Raji (cell line): ENCODE data around the gene SEPTIN5.

Experiments used
- POLR2A ChIP-seq: IDR thresholded peaks from 2 replicates; pipeline ENCODE4 v1.6.1; 2011; ENCODE audit warnings: low read depth, low read length, control low read depth; ENCODE audit not compliant: insufficient read depth

The SEPTIN5 gene

DNA sequence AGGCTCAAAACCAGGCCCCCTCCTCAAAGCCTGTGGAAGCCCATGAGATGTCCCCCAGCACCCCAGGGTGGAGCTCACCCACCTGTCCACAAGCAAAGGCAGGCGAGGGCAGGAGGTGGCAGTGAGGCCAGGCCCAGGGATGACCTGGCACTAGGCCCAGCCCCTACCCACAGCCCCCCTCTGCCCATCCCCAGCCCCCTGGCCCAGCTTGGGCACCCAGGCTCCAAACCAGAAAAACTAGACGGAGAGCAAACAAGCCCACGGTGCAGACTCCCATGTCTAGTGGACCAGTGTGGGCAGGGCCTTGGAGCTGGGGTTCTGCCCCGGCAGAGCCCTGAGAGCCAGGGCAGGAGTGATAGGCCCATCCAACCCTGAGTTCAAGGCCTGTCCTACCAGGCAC lies 29.3 kb downstream of the SEPTIN5 start:
- TF ChIP-seq POLR2A, result no peak

DNA sequence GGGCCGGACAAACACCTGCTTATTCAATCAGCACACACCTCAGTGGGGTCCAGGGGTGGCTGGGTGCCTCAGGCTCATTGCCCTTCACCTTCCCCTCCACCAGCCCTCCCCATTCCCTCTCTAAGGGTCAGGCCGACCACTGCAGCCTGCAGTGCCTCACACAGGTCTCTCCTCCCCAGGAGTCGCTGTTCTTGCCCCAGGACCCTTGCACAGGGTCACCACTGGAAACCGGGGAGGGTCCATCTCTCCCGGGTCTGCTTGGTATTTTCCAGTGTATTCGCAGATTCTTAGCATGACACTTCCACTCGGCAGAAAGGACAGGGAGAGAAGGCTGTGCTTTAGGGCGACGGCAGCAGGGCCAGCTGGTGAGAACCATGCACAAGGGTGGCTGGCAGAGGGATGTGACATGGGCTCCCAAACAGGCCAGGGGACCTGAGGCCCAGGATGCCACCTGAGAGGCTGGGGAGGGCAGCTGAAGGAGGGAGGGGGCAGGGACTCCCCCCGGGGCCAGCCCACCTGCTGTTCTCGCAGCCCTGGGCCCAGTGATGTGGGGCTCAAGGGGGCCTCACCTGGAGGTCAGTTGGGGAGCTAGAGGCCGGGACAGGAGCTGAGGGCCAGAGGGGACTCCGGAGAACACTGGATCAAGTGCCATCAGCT lies 30.2 kb downstream of the SEPTIN5 start:
- no peak for TF ChIP-seq POLR2A

DNA sequence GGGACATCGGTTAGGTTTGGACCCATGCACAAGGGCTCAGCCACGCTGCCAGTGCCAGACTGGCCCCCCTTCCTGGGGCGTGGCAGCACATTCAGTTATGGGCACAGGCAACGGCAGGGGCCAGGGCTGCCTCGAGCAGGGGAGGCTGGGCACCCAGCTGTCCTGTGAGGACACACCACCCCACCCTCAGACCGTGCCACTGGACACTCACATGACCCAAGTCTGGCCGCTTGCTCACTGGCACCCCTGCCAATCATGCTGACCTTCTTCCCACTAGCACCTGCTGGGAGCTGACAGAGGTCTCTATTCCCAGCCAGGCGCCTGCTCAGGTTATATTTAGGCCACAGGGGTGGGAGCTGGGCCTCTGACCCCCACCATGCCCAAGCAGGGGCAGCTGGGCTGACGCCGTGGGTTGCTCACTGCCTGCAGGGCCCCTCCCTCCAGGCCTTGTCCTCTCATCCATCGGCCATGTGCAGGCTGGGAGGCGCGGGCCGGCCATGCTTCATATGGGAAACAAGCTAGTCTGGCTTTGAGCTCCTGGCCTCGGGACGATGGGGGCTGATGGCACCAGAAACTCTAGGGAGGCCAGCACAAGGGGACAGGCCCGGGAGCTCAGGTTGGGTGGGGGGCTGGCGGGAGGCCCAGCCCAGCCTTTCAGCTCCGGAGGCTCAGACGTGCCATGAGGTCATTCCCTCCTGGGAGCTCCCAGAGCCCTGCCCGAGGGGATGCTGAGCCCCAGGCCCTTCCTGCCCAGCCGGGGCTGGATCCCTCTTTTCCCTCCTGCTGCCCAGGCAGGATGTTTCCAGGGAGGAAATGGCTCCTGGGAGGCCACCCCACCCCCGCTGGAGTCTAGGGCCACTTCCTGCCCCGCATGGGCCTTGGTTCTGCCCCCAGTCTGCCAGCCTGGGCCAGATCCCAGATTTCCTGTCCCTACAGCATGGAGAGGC lies 31.1 kb downstream of the SEPTIN5 start:
- no peak for TF ChIP-seq POLR2A

DNA sequence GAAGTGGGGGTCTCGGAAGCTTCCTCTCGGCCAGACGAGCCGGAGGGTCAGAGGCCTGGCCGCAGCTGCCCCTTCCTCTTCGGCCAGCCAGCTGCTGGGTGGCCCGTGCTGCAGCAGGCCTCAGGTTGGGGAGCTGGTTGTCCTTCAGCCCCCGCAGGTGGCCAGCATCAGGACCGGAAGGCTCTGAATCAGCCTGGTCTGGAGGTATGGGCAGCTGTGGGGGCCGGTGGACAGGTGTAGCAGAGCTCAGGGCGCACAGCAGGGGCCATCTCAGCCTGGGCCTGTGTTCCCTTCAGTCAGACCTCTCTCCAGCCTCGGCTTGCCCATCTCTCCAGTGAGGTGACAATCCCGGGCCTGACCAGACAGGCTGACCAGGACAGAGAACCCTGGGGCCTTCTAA lies 32.4 kb downstream of the SEPTIN5 start:
- TF ChIP-seq POLR2A, result no peak

DNA sequence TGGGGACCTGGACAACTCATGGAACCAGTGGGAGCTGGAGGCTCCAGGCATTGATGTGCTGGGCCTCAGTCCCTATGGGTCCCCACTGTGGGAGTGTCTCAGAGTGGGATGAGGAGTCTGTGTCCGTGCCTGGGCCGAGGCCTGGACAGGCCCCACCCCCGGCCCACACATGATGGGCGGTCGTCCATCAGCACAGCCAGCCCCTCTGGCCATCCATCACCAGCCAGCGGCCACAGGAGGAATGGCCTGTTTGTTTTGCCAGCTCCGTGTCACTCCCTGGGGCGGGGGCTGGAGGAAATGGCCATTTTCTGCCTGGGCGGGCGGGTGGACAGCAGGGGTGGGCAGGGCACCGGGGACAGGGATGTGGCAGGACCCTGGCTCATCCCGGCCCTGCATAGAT lies 33.2 kb downstream of the SEPTIN5 start:
- TF ChIP-seq POLR2A, result no peak

DNA sequence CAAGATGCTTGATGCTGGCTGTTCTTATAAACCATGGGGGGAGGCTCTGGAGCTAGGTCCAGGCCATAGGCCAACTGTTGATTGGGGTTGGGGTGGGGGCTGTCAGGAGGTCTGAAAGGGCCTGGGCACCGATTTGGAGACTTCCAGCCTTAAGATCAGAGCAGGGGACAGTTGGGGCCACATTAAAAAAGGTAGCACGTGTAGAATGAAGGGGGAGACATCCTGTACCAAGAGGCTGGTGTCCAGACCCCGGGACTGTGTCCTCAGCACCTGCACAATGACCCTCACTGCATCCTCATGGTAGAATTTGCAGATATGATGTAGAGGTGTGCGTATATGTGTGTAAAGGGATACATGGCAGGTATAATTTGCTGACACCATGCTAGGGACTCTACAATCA lies 33.8 kb downstream of the SEPTIN5 start:
- no peak for TF ChIP-seq POLR2A

DNA sequence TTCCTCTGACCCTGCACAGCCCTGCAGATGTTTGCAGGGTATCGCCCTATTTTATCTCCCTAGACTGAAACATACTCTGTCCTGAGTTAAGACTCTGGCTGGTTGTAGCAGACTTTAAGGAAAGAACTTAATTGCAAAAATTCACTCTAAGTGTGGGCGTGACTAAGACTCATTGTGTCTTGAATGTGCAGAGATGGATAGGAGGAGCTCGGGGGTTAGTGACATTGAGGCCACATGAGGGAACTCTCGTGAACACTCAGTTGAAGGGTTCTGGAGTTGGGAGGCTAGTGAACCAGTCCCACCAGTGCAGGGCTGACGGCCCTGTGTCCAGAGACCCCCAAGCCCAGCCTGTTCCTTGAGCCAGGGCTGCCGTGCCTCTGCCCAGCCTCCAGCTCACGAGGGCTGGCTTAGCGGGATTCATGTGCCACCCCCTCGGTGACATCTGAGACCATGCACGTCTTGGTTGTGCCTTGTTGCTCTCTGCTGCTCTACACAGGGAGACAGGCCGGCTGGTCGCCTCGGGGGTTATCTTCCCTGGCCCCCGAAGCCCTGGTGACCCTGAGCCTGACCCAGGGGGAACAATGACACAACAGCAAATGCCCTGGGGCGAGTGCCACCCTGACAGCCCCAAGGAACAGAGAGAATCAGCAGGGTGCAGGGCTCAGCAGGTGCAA lies 34.8 kb downstream of the SEPTIN5 start:
- TF ChIP-seq POLR2A, result no peak

DNA sequence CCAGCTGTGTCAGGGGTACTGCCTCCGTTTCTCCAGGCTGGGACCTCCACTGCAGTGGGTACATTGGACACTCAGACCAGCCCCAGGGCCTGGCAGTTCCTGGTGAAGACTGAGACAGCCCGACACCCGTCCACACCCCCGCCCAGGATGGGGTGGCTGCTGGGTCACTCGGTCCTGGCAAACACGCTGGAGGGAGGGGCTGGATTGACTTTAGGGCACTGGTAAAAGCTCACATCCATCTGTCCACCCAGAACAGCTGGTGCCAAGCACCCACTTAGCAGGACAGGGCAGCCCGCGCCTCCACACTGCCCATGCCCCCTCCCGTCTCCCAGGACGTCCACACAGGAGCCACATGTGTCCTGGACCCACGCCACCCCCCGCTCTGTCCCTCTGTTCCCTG lies 35.6 kb downstream of the SEPTIN5 start:
- no peak for TF ChIP-seq POLR2A

DNA sequence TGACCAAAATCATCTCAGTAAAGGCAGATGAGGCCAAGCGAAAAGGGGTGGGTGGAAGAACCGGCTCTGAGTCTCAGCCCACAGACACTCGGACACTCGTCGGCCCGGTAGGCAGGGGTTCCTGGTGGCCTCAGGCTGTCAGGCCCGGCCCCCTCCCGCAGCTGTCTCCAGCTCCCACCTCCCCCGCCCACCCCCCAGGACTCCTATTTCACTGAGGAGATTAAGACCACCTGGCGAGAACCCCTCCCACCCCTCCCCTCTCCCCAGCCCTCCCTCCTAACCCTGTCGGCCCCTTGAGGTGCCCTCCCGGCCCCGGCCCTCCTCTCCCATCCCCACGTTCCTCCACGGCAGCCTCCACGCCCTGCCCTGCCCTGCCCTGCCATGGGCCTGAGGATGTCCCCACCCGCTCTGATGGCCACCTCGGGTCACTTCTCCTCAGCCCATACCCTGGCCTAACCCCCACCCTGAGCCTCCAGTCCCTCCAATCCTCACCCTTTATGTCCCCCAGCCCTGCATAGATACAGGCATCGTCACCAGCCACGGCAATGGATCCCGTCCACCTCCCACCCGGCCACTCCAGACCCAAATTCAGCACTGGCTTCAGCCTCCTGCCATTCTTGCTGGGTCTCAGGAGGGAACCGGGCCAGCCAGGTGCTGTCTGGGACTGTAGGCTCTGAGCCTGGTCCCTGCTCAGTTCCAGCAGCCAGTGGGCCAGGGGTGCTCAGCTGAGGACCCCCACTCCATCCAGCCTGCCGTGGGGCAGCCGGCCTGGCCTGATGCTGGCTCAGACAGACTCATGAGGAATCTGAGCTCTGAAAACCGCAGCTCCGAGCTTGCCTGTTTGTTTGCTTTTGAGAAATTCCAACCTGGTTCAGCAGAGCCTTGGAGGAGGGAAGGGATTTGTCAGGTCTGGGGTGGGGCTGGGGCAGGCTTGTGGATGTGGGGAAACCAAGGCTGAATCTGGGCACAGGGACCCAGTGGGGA lies 36.5 kb downstream of the SEPTIN5 start:
- TF ChIP-seq POLR2A, result no peak

DNA sequence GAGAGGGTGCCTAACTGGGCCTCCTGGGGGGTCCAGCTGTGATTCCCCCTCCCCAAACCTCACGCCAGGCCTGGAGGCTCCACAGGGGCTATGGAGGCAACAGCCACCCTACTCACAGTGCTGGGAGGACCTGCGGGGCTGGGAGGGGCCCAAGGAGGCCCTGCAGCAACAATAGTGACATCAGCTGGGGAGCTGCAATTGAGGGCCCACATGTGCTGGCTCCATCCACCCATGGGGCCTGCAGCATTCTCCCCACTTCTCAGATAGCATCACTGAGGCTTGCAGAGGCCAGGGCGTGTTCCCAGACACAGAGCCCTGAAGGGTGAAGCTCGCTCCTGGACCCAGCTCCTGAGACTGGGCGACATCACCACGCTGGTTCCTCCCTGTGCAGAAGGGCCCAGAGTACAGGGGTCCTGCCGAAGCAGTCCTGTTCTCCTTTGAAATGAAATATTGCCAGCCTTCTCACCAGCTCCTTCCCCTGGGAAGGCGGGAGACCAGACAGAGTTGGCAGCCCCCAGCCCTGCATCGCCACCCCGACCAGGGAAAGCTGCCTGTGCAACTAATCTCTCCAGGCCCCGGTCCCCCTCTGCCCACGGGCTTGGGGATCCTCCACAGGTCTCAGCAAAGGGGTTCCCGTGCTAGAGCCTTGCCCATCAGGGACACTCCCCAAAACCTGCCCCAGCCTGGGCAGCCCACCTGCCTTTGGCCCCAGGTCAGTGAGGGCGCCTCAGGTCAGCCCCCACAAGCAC lies 37.4 kb downstream of the SEPTIN5 start:
- TF ChIP-seq POLR2A, result no peak

DNA sequence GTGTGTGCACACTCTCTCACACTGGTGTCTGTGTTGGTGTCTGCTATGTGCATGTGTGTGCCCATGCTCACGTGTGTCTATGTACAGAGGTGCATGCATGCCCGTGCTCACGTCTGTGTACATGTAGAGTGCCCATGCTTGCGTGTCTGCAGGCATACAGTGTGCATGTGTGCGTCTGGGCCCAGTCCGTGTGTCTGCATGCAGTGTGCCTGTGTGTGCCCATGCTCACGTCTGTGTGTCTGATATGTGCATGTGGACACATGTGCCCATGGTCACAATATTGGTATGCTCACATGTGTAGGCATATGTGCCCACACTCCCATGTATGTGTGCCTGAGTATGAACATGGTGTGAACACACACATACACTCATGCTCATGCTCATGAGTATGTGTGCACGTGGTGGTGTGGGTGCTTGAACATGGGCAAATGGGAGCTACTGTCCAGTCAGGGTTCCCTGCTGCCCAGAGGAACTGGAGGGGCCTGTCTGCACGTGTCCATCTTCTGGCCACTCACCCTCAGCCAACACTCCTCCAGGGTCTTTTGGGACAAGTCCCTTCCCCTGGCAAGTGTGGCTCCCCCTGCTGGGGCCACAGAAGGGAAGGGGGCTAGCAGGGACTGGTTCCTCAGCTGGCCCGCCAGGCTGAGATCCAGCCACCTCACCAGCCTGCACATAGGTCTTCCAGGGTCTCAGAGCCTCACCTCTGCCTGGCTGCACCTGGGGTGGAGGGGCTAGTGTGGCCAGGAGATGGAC lies 39.0 kb downstream of the SEPTIN5 start:
- TF ChIP-seq POLR2A, result no peak

DNA sequence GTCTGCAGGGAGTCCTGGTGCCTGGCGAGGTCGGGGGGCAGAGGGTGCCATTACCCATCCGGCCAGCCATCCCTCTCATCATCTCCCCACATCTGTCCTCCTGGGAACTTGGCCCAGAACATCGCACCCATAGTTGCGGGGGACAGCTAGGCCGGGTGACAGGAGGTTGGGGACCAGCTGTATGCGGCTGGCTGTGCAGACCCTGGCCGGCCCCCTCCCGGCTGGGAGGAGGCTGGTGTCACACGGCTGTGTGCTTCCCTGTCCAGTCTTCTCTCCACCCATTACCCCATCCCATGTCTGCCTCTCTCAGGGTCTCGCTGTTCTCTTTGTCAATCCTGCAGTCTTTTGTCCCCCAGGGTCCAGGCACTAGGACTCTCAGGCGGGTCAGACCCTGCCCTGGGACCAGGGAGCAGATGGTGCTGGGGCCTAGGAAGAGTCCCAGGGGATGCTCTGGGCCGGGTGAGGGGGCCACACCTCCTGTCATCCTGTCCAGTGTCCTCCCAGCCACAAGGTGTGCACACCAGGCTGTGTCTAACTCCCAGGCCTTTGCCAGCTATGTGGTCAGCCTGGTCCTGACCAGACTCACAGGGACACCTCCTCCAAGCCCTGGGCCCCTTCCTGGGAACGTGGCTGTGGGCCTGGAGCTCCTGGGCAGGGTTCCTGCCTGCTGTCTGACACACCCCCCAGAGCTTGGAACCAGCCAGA lies 39.8 kb downstream of the SEPTIN5 start:
- no peak for TF ChIP-seq POLR2A

DNA sequence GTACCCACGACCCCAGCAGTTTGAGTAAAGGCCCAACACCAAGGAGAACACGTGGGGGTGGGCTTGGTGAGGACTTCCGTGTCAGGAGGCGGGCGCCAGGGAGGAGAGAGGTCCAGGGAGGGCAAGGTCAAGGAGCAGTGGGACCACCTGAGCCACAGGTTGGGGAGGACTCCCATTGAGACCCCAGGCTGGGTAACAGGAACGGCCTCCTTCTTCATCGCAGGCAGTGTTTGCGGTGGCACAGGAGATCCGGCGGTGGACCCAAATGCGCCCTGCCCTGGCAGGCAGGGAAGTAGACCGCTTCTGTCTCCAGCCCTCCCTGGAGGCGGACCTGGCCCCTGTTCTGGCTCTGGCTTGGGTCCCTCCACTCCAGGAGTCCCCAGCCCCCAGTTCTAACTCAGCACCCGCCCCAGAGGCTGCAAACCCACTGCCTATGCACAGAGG lies 40.4 kb downstream of the SEPTIN5 start:
- no peak for TF ChIP-seq POLR2A
